ENCODE data around the gene SOX15. TPM values are rescaled to one million over a fixed set of nuclear protein-coding genes. Genes with fewer than 3 reads are reported as not detected.

The SOX15 gene
- total and polyA plus RNA-seq, 4 donors, result 0.68 to 1.1 (median 0.86) TPM; not detected in 1

DNA sequence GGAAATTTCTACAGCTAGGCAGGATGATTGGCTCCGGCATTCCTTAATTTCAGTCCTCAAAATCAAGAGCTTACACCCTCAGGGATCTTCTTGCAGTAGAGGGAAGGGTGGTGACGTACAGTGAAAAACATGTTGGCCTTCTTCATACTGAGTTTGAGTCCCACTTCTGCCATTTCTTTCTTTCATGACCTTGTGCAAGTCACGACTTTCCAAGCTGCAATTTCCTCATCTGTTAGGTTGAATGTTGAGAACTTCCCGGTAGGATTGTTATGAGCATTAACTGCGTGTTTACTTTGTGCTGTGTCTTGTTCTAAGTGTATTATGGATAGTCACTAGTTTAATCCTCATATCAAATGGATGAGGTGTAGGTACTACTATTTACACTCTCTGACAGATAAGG lies 20.3 kb downstream of the SOX15 start:
- TF ChIP-seq CTCF (IDR thresholded peaks at IDR 0.05; ENCODE audit: control extremely low read depth, extremely low read depth), result no peak
- no peaks in the 10 kb centered on the region for H3K9me3 ChIP-seq (ENCODE audit: control insufficient read depth in 4 of 4, insufficient read depth in 3 of 4, low read length in 3 of 4)
- H3K4me3 ChIP-seq, result no peak overlapping the region
- ATAC-seq (ENCODE audit: insufficient read depth, low FRiP score) (no peak), DNase-seq (no peak)
- peaks cover 4 to 12% (median 5%) of the 10 kb centered on the region in 5 donors for H3K4me1 ChIP-seq (ENCODE audit: control insufficient read depth in 5 of 5, insufficient read depth in 5 of 5, low read length in 5 of 5)
- WGBS, 2 donors, result 52 to 79% methylated on average over 5 of the region's 5 CpGs
- H3K9ac ChIP-seq (ENCODE audit: insufficient read depth in 1 of 2, low read length in 2 of 2), result no peak overlapping the region
- no peaks in the 10 kb centered on the region for H3K27me3 ChIP-seq (ENCODE audit: control insufficient read depth in 3 of 3, insufficient read depth in 3 of 3, low read length in 2 of 3)
- H3K27ac ChIP-seq (ENCODE audit: low read depth in 1 of 2, low read length in 1 of 2), result no peak overlapping the region
- H3K36me3 ChIP-seq (ENCODE audit: control insufficient read depth in 4 of 4, insufficient read depth in 4 of 4, low read length in 4 of 4), result peaks cover 17 to 50% (median 36%) of the 10 kb centered on the region in 4 donors

DNA sequence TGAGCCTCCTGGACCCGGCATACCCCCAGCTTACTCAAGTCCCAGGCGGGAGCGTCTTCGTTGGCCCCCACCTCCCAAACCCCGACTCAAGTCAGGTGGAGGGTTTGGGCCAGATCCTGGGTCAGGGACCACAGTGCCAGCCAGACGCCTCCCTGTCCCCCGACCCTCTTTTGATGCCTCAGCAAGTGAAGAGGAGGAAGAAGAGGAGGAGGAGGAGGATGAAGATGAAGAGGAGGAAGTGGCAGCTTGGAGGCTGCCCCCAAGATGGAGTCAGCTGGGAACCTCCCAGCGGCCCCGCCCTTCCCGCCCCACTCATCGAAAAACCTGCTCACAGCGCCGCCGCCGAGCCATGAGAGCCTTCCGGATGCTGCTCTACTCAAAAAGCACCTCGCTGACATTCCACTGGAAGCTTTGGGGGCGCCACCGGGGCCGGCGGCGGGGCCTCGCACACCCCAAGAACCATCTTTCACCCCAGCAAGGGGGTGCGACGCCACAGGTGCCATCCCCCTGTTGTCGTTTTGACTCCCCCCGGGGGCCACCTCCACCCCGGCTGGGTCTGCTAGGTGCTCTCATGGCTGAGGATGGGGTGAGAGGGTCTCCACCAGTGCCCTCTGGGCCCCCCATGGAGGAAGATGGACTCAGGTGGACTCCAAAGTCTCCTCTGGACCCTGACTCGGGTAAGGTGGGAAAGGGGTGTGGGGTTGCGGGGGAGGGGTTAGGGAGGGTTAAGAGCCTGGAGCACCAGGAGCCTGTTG lies 26.6 kb downstream of the SOX15 start:
- Histone ChIP-seq H3K27me3 (ENCODE audit: control insufficient read depth in 3 of 3, insufficient read depth in 3 of 3, low read length in 2 of 3) (no peaks in the 10 kb centered on the region), H3K9me3 (ENCODE audit: control insufficient read depth in 4 of 4, insufficient read depth in 3 of 4, low read length in 3 of 4) (no peaks in the 10 kb centered on the region), H3K4me3 (no peak overlapping the region), H3K36me3 (ENCODE audit: control insufficient read depth in 4 of 4, insufficient read depth in 4 of 4, low read length in 4 of 4) (peaks cover 13 to 33% (median 25%) of the 10 kb centered on the region in 4 donors), H3K27ac (ENCODE audit: low read depth in 1 of 2, low read length in 1 of 2) (no peak overlapping the region), H3K4me1 (ENCODE audit: control insufficient read depth in 5 of 5, insufficient read depth in 5 of 5, low read length in 5 of 5) (peaks cover 0 to 37% (median 25%) of the 10 kb centered on the region in 5 donors), H3K9ac (ENCODE audit: insufficient read depth in 1 of 2, low read length in 2 of 2) (no peak overlapping the region)
- WGBS, 2 donors, result 88 to 94% methylated on average over 30 of the region's 30 CpGs
- TF ChIP-seq CTCF (IDR thresholded peaks at IDR 0.05; ENCODE audit: control extremely low read depth, extremely low read depth), result no peak
- no peak for ATAC-seq (ENCODE audit: insufficient read depth, low FRiP score)
- no peak for DNase-seq

DNA sequence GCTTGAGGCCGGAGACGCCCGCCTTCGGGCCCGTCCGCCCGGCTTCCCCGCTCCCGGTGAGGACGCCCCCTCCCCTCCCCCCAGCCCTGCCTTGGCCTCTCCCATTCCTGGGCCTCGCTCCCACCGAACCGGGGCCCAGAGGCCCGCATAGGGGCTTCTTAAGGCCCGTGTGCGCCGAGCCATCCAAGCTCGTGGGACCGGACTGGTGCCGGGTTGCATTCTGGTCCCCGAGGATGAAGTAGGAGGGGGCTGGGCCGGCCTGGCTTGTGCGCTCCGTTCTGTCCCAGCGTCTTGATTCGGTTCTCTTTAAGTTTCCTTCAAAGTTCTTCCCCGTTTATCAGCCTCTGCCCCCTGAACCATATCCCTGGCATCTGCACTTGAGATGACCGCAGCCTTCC lies 27.7 kb downstream of the SOX15 start:
- Histone ChIP-seq H3K9me3 (ENCODE audit: control insufficient read depth in 4 of 4, insufficient read depth in 3 of 4, low read length in 3 of 4) (no peaks in the 10 kb centered on the region), H3K4me1 (ENCODE audit: control insufficient read depth in 5 of 5, insufficient read depth in 5 of 5, low read length in 5 of 5) (peaks cover 0 to 47% (median 27%) of the 10 kb centered on the region in 5 donors), H3K27ac (ENCODE audit: low read depth in 1 of 2, low read length in 1 of 2) (peak overlapping the region; percentile 95 to 97), H3K27me3 (ENCODE audit: control insufficient read depth in 3 of 3, insufficient read depth in 3 of 3, low read length in 2 of 3) (no peaks in the 10 kb centered on the region), H3K4me3 (peak overlapping the region; percentile 79), H3K36me3 (ENCODE audit: control insufficient read depth in 4 of 4, insufficient read depth in 4 of 4, low read length in 4 of 4) (peaks cover 9 to 29% (median 23%) of the 10 kb centered on the region in 4 donors), H3K9ac (ENCODE audit: insufficient read depth in 1 of 2, low read length in 2 of 2) (peak overlapping the region; percentile 77 to 81)
- DNase-seq (no peak), ATAC-seq (ENCODE audit: insufficient read depth, low FRiP score) (no peak)
- WGBS, 2 donors, result 0 to 1% methylated on average over 28 of the region's 28 CpGs
- no peak for TF ChIP-seq CTCF (IDR thresholded peaks at IDR 0.05; ENCODE audit: control extremely low read depth, extremely low read depth)

All from lung (tissue), 12 donors.